GM21390 (cell line): ENCODE data around the gene TSPEAR.

Experiments used
- ATAC-seq: cut with Tn5 transposase; IDR thresholded peaks from one replicate; pipeline ENCODE4 v1.9.1; 2021; ENCODE audit not compliant: unreplicated experiment

TSPEAR gene

GRCh38 chr21:44711327-44712202, at the start of gene TSPEAR:
Gene TSPEAR, minus strand, starts transcription at chr21:44711572. Its CDS starts 58 bp downstream, at chr21:44711514.
- no peak for ATAC-seq

GRCh38 chr21:44760376-44760775, 49.0 kb upstream of the TSPEAR start:
- ATAC-seq = no peak

GRCh38 chr21:44759628-44760285, 48.4 kb upstream of the TSPEAR start:
- ATAC-seq = no peak

- no peak for ATAC-seq
Measured at GRCh38 chr21:44758781-44759627, 47.6 kb upstream of the TSPEAR start.

GRCh38 chr21:44758141-44758561, 46.8 kb upstream of the TSPEAR start:
- no peak for ATAC-seq

GRCh38 chr21:44757731-44758130, 46.4 kb upstream of the TSPEAR start:
- ATAC-seq = no peak

- no peak for ATAC-seq
Measured at GRCh38 chr21:44756423-44757185, 45.2 kb upstream of the TSPEAR start.

- no peak for ATAC-seq
Measured at GRCh38 chr21:44755227-44755626, 43.9 kb upstream of the TSPEAR start.

- ATAC-seq = no peak
Measured at GRCh38 chr21:44753357-44753756, 42.0 kb upstream of the TSPEAR start.

- ATAC-seq = no peak
Measured at GRCh38 chr21:44752671-44753235, 41.4 kb upstream of the TSPEAR start.

- ATAC-seq = no peak
Measured at GRCh38 chr21:44751799-44752636, 40.6 kb upstream of the TSPEAR start.

- ATAC-seq = no peak
Measured at GRCh38 chr21:44751186-44751798, 39.9 kb upstream of the TSPEAR start.

- no peak for ATAC-seq
Measured at GRCh38 chr21:44750675-44751025, 39.3 kb upstream of the TSPEAR start.

GRCh38 chr21:44749759-44750674, 38.6 kb upstream of the TSPEAR start:
- ATAC-seq = no peak

GRCh38 chr21:44749116-44749758, 37.9 kb upstream of the TSPEAR start:
- no peak for ATAC-seq

- ATAC-seq = no peak
Measured at GRCh38 chr21:44748621-44749020, 37.2 kb upstream of the TSPEAR start.

GRCh38 chr21:44742418-44743153, 31.2 kb upstream of the TSPEAR start:
- no peak for ATAC-seq
